Measurements from ENCODE around the gene HSPB6. TPM values are rescaled to one million over a fixed set of nuclear protein-coding genes. Genes with fewer than 3 reads are reported as not detected.
"Not testable (repeated sequence)": the region's sequence is repeated elsewhere in the genome, so short reads cannot be mapped to it uniquely, and the experiment has no call there.

The HSPB6 gene
- total RNA-seq, 8 experiments from 2014 or later: 0.14 to 1.8 (median 0.68) TPM

DNA sequence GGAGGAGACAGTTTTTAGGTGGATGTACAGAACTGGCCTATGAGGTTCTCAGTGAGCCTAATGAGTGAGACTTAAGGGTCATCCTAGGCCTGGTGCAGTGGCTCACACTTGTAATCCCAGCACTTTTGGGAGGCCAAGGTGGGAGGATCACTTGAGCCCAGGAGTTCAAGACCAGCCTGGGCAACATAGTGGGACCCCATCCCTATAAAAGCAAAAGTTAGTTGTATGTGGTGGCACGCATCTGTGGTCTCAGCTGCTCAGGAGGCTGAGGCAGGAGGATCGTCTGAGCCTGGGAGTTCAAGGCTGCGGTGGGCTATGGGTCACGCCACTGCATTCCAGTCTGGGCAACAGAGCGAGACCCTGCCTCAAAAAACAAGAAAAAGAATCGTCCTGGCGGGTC is 32.7 kb downstream of the HSPB6 start:
- H3K4me1 ChIP-seq (replicated peaks in 1 of 2); H3K4me3 ChIP-seq; in situ Hi-C loops (cut with MboI; ENCODE audit: low pct_unique_long_range_greater_than_20kb in 2 of 9, low sequenced_read_pairs in 9 of 9, unreplicated experiment in 9 of 9); H3K27ac ChIP-seq; ATAC-seq (replicated peaks in 6 of 8): not testable (repeated sequence)
- 89 to 94% methylated on average over 3 to 5 of the region's 7 CpGs; no CpG with 5 or more reads in 8 of the 10 experiments for WGBS, 10 experiments

DNA sequence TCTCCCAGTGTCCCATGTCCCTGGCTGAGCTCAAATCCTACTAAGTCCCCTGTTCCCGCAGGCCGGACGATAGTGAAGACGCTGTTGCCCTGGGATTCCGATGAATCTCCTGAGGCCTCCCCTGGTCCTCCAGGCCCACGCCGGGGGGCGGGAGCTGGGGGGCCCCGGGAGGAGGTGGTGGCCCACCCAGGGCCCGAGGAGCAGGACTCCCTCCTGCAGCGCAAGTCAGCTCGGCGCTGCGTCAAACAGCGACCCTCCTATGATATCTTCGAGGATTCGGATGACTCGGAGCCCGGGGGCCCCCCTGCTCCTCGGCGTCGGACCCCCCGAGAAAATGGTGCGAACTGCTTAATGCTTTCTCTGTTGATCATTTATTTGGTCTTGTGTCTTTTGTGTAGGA is 33.2 kb downstream of the HSPB6 start:
- no peak for ATAC-seq (replicated peaks in 6 of 8)
- in situ Hi-C loops (cut with MboI; ENCODE audit: low pct_unique_long_range_greater_than_20kb in 2 of 9, low sequenced_read_pairs in 9 of 9, unreplicated experiment in 9 of 9): no loop called here

DNA sequence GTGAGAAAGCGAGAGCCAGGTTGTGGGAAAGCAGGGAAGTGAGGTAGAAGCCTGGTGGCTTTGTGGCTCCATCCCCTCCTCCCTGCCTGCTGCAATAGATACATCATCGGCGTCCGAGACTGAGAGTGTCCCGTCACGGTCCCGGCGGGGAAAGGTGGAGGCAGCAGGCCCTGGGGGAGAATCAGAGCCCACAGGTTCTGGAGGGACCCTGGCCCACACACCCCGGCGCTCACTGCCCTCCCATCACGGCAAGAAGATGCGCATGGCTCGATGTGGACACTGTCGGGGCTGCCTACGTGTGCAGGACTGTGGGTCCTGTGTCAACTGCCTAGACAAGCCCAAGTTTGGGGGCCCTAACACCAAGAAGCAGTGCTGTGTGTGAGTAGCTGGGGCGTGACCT is 33.9 kb downstream of the HSPB6 start:
- Histone ChIP-seq H3K4me1 (replicated peaks in 1 of 2) (peaks cover 6 to 8% of the 10 kb centered on the region in 2 donors), H3K27ac (no peak overlapping the region), H3K4me3 (no peak overlapping the region)
- WGBS, 10 experiments: 90 to 100% (median 100%) methylated on average over 1 to 8 of the region's 16 CpGs; no CpG with 5 or more reads in 5 of the 10 experiments
- no peak for ATAC-seq (replicated peaks in 6 of 8)
- in situ Hi-C loops (cut with MboI; ENCODE audit: low pct_unique_long_range_greater_than_20kb in 2 of 9, low sequenced_read_pairs in 9 of 9, unreplicated experiment in 9 of 9): no loop called here

More for the DNA sequence above, 33.2 kb downstream of the HSPB6 start:
- H3K4me3 ChIP-seq: no peak overlapping the region
- H3K27ac ChIP-seq: no peak overlapping the region
- H3K4me1 ChIP-seq (replicated peaks in 1 of 2): peaks cover 6 to 8% of the 10 kb centered on the region in 2 donors
- 88 to 100% (median 96%) methylated on average over 1 to 18 of the region's 24 CpGs; no CpG with 5 or more reads in 4 of the 10 experiments for WGBS, 10 experiments

DNA sequence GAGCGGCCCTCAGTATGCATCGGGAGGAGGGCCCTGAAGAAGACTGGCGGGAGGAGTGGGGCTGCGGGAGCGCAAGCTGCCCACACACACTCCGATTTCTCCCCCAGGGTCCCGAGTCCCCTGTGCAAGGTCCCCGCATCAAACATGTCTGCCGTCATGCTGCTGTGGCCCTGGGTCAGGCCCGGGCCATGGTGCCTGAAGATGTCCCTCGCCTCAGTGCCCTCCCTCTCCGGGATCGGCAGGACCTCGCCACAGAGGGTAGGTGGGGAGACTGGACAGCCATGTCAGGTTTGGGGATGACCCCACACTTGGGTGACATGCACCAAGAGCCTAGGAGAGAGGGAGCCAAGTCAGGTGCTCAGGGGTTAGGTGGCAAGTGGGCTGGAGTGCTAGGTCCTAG is 34.4 kb downstream of the HSPB6 start:
- no peak overlapping the region for H3K27ac ChIP-seq
- 78 to 100% (median 90%) methylated on average over 1 to 8 of the region's 14 CpGs; no CpG with 5 or more reads in 7 of the 10 experiments for WGBS, 10 experiments
- H3K4me1 ChIP-seq (replicated peaks in 1 of 2): peaks cover 6 to 8% of the 10 kb centered on the region in 2 donors
- ATAC-seq (replicated peaks in 6 of 8): no peak
- H3K4me3 ChIP-seq: no peak overlapping the region
- in situ Hi-C loops (cut with MboI; ENCODE audit: low pct_unique_long_range_greater_than_20kb in 2 of 9, low sequenced_read_pairs in 9 of 9, unreplicated experiment in 9 of 9): no loop called here

DNA sequence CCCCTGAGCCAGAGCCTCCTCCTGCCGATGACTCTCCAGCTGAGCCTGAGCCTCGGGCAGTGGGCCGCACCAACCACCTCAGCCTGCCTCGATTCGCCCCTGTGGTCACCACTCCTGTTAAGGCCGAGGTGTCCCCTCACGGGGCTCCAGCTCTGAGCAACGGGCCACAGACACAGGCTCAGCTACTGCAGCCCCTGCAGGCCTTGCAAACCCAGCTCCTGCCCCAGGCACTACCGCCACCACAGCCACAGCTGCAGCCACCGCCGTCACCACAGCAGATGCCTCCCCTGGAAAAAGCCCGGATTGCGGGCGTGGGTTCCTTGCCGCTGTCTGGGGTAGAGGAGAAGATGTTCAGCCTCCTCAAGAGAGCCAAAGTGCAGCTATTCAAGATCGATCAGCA is 35.5 kb downstream of the HSPB6 start:
- peaks cover 6 to 8% of the 10 kb centered on the region in 2 donors for H3K4me1 ChIP-seq (replicated peaks in 1 of 2)
- 84 to 100% (median 97%) methylated on average over 1 to 9 of the region's 16 CpGs; no CpG with 5 or more reads in 4 of the 10 experiments for WGBS, 10 experiments
- no peak for ATAC-seq (replicated peaks in 6 of 8)
- H3K27ac ChIP-seq: no peak overlapping the region
- H3K4me3 ChIP-seq: no peak overlapping the region
- in situ Hi-C loops (cut with MboI; ENCODE audit: low pct_unique_long_range_greater_than_20kb in 2 of 9, low sequenced_read_pairs in 9 of 9, unreplicated experiment in 9 of 9): no loop called here

DNA sequence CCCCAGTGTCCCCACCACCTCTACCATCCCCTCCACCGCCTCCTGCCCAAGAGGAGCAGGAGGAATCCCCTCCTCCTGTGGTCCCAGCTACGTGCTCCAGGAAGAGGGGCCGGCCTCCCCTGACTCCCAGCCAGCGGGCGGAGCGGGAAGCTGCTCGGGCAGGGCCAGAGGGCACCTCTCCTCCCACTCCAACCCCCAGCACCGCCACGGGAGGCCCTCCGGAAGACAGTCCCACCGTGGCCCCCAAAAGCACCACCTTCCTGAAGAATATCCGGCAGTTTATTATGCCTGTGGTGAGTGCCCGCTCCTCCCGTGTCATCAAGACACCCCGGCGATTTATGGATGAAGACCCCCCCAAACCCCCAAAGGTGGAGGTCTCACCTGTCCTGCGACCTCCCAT is 36.2 kb downstream of the HSPB6 start:
- no peak for ATAC-seq (replicated peaks in 6 of 8)
- Histone ChIP-seq H3K4me1 (replicated peaks in 1 of 2) (peaks cover 10 to 13% of the 10 kb centered on the region in 2 donors), H3K27ac (no peak overlapping the region), H3K4me3 (no peak overlapping the region)
- in situ Hi-C loops (cut with MboI; ENCODE audit: low pct_unique_long_range_greater_than_20kb in 2 of 9, low sequenced_read_pairs in 9 of 9, unreplicated experiment in 9 of 9): no loop called here
- no CpG with 5 or more reads among the region's 17 CpGs for WGBS, 10 experiments

DNA sequence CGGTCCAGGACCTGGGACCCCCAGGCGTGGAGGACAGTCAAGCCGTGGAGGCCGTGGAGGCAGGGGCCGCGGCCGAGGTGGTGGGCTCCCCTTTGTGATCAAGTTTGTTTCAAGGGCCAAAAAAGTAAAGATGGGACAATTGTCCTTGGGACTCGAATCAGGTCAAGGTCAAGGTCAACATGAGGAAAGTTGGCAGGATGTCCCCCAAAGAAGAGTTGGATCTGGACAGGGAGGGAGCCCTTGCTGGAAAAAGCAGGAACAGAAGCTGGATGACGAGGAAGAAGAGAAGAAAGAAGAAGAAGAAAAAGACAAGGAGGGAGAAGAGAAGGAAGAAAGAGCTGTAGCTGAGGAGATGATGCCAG is 36.7 kb downstream of the HSPB6 start:
- 80 to 100% (median 99%) methylated on average over 1 to 8 of the region's 9 CpGs for WGBS, 10 experiments
- peaks cover 15 to 17% of the 10 kb centered on the region in 2 donors for H3K4me1 ChIP-seq (replicated peaks in 1 of 2)
- no peak overlapping the region for H3K4me3 ChIP-seq
- no peak for ATAC-seq (replicated peaks in 6 of 8)
- in situ Hi-C loops (cut with MboI; ENCODE audit: low pct_unique_long_range_greater_than_20kb in 2 of 9, low sequenced_read_pairs in 9 of 9, unreplicated experiment in 9 of 9): no loop called here
- no peak overlapping the region for H3K27ac ChIP-seq

DNA sequence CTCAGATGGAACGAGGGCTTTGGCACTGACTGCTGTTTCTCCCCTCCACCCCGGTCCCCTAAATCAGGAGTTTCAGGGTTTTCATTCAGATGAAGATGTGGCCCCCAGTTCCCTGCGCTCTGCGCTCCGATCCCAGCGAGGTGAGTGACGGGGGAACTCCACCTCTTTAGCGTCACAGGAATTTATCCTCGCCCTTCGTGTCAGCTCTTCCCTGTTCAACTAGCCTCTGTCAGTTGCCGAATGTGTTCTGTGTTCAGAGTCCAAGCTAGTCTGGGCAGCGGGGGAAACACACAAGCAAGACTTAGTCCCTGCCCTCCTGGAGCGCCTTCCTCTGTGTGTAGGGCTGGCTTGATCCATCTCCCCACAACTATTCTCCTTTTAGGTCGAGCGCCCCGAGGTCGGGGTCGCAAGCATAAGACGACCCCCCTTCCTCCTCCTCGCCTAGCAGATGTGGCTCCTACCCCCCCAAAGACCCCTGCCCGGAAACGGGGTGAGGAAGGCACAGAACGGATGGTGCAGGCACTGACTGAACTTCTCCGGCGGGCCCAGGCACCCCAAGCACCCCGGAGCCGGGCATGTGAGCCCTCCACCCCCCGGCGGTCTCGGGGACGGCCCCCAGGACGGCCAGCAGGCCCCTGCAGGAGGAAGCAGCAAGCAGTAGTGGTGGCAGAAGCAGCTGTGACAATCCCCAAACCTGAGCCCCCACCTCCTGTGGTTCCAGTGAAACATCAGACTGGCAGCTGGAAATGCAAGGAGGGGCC is 37.2 kb downstream of the HSPB6 start:
- peak overlapping the region in 2 of 5 donors; percentile 39 to 60 for H3K4me3 ChIP-seq
- WGBS, 10 experiments: 60 to 100% (median 83%) methylated on average over 1 to 14 of the region's 32 CpGs; no CpG with 5 or more reads in 3 of the 10 experiments
- H3K27ac ChIP-seq: no peak overlapping the region
- ATAC-seq (replicated peaks in 6 of 8): no peak
- peaks cover 16 to 17% of the 10 kb centered on the region in 2 donors for H3K4me1 ChIP-seq (replicated peaks in 1 of 2)
- in situ Hi-C loops (cut with MboI; ENCODE audit: low pct_unique_long_range_greater_than_20kb in 2 of 9, low sequenced_read_pairs in 9 of 9, unreplicated experiment in 9 of 9): no loop called here

DNA sequence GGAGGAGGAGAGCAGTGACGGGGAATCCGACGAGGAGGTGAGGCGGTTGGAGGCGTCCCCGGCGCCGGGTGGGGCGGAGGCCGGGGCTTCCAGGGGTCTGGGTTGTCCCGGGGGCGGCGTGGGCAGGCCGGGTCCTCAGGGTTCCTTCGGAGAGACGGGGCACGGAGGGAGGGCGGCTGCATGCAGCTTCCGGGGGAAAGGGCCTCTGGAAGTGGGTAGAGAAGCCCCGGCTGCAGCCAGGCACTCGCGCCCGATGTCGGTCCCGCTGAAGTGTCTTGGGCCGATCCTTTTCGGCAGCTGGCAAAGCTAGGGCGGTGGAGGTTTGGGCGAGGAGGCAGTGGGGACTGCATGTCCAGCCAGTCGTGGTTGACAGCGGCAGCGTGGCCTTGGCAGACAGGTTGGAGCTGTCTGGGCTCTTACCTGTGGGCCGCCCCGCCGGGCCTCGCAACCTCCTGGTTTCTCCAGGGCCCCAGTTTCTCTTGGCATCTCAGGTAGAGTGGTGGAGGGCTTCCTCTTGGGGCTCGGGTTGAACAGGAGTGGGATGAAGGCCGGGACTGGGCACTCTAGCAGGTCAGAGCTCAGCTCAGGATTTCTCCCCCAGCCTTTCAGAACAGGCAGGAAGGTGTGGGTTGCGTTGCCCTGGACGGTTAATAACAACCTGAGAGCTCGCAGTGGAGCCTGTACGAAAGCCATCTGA is 38.3 kb downstream of the HSPB6 start:
- Histone ChIP-seq H3K4me1 (replicated peaks in 1 of 2) (peaks cover 16 to 17% of the 10 kb centered on the region in 2 donors), H3K27ac (peak overlapping the region; percentile 81 to 94), H3K4me3 (peak overlapping the region; percentile 39 to 91 (median 62))
- WGBS, 10 experiments: 0 to 10% (median 0%) methylated on average over 1 to 6 of the region's 42 CpGs; no CpG with 5 or more reads in 7 of the 10 experiments
- in situ Hi-C loops (cut with MboI; ENCODE audit: low pct_unique_long_range_greater_than_20kb in 2 of 9, low sequenced_read_pairs in 9 of 9, unreplicated experiment in 9 of 9): no loop called here
- peak in 2 of 8 experiments; percentile 0 to 1 for ATAC-seq (replicated peaks in 6 of 8)

DNA sequence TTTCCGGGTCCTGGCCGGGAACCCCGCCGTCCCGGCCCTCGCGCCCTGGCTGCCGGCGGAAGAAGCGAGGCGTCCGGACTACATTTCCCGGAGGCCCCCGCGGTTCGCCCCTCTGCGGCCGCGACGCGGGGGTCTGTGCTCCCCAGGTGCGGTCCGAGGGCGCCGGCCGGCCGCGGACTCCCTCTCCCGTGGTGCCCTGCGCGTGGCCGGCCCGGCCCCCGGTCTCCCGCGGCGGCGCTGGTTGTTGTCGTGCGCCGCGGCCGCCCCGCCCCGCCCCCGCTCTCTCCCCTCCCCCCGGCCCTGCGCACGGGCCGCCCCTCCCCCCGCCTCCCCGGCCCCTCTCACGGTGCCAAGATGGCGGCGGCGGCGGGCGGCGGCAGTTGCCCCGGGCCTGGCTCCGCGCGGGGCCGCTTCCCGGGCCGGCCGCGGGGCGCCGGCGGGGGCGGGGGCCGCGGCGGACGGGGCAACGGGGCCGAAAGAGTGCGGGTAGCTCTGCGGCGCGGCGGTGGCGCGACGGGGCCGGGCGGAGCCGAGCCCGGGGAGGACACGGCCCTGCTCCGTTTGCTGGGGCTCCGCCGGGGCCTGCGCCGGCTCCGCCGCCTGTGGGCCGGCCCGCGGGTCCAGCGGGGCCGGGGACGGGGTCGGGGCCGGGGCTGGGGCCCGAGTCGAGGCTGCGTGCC is 39.0 kb downstream of the HSPB6 start, which contains the start of gene KMT2B:
Gene KMT2B (plus strand): TSS at position 339 of the 680 bp plus-strand sequence. CDS start 16 bp downstream, at position 355.
- Histone ChIP-seq H3K4me3 (peak within 1 kb of the TSS; percentile 39 to 91 (median 62)), H3K27ac (peak within 1 kb of the TSS; percentile 81 to 94), H3K4me1 (replicated peaks in 1 of 2) (peaks cover 16 to 17% of the 10 kb centered on the region in 2 donors)
- no CpG with 5 or more reads among the region's 109 CpGs for WGBS, 10 experiments
- peak in 7 of 8 experiments; percentile 0 to 74 (median 28) for ATAC-seq (replicated peaks in 6 of 8)
- in situ Hi-C loops (cut with MboI; ENCODE audit: low pct_unique_long_range_greater_than_20kb in 2 of 9, low sequenced_read_pairs in 9 of 9, unreplicated experiment in 9 of 9): no loop called here

DNA sequence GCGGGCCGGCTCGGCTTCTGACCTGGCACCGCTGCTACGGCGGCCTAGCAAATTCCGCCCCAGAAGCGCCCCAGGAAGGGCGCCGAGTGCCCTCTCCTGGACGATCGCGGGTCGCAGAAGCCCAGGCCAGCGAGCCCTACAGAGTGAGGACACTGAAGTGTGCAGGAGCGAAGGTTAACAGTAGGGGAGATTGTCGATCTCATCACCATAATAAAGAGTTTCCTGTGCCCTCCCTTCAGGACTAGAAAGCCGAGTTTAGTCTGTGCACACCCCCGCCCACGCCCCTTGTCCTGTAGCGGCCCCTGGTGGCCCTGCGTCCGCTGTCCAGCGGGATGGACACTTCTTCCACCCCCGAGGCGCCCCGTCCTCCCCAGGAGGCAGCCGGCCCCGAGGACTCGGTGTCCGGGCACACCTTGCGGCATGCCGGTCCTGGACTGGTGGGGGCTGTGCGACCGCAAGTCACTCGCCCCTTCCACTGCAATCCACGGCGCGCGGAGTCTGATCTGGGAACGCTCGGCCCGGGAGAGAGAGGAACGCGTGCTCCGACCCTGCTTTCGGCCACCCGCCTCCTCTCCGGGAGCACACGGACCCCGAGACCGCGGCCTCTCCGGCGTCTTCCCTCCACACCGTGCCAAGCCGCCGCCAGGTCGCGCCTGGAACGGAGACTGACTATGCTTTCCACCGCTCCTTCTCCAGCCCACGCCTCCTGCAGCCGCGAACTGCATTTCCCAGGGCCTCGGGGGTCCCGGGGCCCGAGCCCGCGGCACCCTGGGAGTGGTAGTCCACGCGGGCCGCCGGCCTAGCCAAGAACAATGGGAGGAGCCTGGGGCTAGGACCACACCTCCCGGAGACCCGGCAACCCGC is 39.8 kb downstream of the HSPB6 start:
- in situ Hi-C loops (cut with MboI; ENCODE audit: low pct_unique_long_range_greater_than_20kb in 2 of 9, low sequenced_read_pairs in 9 of 9, unreplicated experiment in 9 of 9): no loop called here
- H3K4me1 ChIP-seq (replicated peaks in 1 of 2): peaks cover 16 to 17% of the 10 kb centered on the region in 2 donors
- 0 to 4% (median 0%) methylated on average over 1 to 22 of the region's 77 CpGs; no CpG with 5 or more reads in 2 of the 10 experiments for WGBS, 10 experiments
- peak; percentile 51 to 88 (median 84) for ATAC-seq (replicated peaks in 6 of 8)
- peak overlapping the region; percentile 81 to 94 for H3K27ac ChIP-seq
- H3K4me3 ChIP-seq: peak overlapping the region; percentile 39 to 91 (median 62)
